Measurements from ENCODE around the gene KRT15.

The KRT15 gene

DNA sequence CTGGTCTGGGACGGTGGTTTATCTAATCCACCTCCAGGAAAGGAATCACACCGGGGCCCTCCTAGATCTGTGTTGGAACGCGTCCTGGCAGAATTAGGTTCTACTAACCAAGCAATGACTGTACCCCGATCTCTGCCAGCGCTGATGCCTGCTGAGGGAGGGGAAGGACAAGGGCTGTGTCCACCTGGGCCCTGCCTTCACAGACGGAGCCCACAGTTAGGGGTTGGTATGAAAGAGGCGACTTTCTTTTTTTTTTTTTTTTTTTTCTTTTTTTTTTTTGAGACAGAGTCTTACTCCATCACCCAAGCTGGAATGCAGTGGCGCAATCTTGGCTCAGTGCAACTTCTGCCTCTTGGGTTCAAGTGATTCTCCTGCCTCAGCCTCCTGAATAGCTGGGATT is 19.3 kb upstream of the KRT15 start:
- DNase-seq: no peak
- peaks cover 2% of the 10 kb centered on the region for H3K9me3 ChIP-seq (ENCODE audit: severe bottlenecking)
- no peaks in the 10 kb centered on the region for H3K36me3 ChIP-seq
- no peak overlapping the region for H3K4me3 ChIP-seq (ENCODE audit: low read depth, low read length)
- TF ChIP-seq, protein P1, sequence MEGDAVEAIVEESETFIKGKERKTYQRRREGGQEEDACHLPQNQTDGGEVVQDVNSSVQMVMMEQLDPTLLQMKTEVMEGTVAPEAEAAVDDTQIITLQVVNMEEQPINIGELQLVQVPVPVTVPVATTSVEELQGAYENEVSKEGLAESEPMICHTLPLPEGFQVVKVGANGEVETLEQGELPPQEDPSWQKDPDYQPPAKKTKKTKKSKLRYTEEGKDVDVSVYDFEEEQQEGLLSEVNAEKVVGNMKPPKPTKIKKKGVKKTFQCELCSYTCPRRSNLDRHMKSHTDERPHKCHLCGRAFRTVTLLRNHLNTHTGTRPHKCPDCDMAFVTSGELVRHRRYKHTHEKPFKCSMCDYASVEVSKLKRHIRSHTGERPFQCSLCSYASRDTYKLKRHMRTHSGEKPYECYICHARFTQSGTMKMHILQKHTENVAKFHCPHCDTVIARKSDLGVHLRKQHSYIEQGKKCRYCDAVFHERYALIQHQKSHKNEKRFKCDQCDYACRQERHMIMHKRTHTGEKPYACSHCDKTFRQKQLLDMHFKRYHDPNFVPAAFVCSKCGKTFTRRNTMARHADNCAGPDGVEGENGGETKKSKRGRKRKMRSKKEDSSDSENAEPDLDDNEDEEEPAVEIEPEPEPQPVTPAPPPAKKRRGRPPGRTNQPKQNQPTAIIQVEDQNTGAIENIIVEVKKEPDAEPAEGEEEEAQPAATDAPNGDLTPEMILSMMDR (IDR thresholded peaks at IDR 0.05; ENCODE audit: low read depth, low read length): no peak
- no peak overlapping the region for H3K27ac ChIP-seq
- no peaks in the 10 kb centered on the region for H3K27me3 ChIP-seq (ENCODE audit: insufficient read depth, low read depth, severe bottlenecking)

DNA sequence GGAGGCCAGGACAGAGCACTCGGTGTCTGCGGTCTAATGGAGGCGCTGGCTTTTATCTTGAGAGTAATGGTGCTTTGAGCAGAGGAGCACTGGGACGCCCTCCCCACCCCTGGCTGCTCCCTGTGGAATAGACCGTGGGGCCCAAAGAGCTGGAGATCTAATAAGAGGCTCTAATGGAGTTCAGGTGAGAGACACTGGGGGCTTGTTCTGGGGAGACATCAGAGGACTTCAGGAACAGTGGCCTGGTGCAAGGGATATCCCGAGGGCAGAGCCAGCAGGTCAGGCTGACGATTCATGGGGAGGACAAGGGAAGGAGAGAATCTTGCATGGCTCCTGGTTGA is 18.9 kb upstream of the KRT15 start:
- H3K36me3 ChIP-seq: no peaks in the 10 kb centered on the region
- TF ChIP-seq, protein P1 (IDR thresholded peaks at IDR 0.05; ENCODE audit: low read depth, low read length): no peak
- H3K9me3 ChIP-seq (ENCODE audit: severe bottlenecking): peaks cover 2% of the 10 kb centered on the region
- no peaks in the 10 kb centered on the region for H3K27me3 ChIP-seq (ENCODE audit: insufficient read depth, low read depth, severe bottlenecking)
- H3K4me3 ChIP-seq (ENCODE audit: low read depth, low read length): no peak overlapping the region
- H3K27ac ChIP-seq: no peak overlapping the region
- no peak for DNase-seq

DNA sequence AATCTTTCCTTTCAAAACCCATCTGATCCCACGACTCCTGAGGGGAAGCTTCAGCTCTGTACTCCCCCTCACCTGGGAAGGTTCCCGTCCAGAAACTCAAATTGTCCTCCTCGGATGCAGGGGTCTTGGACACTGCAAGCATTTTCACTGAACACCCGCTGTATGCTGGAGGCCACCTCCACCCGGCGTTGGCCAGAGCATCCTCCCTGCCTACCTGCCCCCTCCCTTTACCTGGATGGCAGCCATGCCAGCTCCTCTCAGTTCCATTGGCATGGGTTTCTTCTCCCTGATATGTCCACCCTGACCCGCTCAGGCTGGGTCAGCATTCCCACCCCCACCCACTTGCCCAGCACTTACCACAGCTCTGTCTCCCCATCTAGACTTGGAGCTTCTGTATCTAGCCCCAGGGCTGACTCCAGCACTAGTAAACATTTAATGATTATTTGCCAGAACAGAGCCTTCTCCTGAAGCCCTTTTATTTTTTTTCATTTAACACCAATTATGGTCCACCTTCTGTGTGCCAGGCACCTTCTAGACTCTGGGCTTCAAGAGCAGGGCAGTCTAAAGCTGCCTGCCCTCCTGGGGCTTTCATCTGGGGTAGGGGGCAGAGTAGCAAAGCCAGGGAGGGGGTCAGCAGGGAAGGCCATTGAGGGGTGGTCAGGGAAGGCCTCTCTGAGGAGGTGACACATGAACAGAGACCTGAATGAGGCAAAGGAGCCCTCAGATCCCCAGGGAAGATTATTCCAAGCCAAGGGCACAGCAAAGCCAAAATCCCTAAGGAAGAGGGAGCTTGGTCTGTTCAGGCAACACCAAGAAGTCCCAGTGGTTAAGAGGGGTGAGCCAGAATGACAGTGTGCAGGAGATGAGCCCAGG is 18.3 kb upstream of the KRT15 start:
- DNase-seq: no peak
- Histone ChIP-seq H3K9me3 (ENCODE audit: severe bottlenecking) (peaks cover 2% of the 10 kb centered on the region), H3K4me3 (ENCODE audit: low read depth, low read length) (no peak overlapping the region), H3K27ac (no peak overlapping the region), H3K27me3 (ENCODE audit: insufficient read depth, low read depth, severe bottlenecking) (no peaks in the 10 kb centered on the region), H3K36me3 (no peaks in the 10 kb centered on the region)
- TF ChIP-seq, protein P1 (IDR thresholded peaks at IDR 0.05; ENCODE audit: low read depth, low read length): no peak

DNA sequence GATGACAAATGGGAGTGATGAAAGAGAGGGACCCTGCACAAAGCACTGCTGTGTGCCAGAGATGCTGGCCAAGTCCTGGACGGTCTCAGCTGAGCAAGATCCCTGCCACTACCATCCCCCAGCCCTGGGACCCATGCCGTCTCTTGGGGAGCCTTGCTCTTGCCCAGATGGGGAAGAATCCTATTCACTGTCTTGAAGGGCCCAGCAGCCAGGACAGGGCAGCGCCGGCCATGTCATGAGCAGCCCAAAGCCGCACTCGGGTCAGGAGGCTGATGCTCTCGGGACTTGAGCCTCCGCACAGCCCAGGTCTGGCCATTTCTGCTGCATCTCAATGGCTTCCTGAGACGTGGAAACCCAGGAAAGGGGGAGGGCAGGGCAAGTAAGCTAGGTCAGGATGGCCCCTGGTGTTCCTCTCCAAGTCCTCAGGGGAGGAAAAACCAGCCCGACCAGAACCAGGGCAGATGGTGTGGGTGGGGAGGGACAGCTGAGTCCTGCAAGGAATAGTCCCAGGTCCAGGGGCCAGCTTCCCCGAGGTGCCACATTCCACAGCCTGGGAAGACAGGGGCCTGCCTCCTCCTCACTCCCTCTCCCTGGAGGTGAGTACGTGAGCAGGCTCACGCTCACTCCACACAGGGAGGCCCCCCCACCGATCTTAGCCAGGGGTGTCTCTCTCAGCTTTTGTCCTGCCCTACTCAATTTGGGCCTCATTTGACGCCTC is 17.2 kb upstream of the KRT15 start:
- no peak for DNase-seq
- Histone ChIP-seq H3K27ac (no peak overlapping the region), H3K27me3 (ENCODE audit: insufficient read depth, low read depth, severe bottlenecking) (no peaks in the 10 kb centered on the region), H3K9me3 (ENCODE audit: severe bottlenecking) (no peaks in the 10 kb centered on the region), H3K36me3 (no peaks in the 10 kb centered on the region), H3K4me3 (ENCODE audit: low read depth, low read length) (no peak overlapping the region)
- TF ChIP-seq, protein P1 (IDR thresholded peaks at IDR 0.05; ENCODE audit: low read depth, low read length): no peak

DNA sequence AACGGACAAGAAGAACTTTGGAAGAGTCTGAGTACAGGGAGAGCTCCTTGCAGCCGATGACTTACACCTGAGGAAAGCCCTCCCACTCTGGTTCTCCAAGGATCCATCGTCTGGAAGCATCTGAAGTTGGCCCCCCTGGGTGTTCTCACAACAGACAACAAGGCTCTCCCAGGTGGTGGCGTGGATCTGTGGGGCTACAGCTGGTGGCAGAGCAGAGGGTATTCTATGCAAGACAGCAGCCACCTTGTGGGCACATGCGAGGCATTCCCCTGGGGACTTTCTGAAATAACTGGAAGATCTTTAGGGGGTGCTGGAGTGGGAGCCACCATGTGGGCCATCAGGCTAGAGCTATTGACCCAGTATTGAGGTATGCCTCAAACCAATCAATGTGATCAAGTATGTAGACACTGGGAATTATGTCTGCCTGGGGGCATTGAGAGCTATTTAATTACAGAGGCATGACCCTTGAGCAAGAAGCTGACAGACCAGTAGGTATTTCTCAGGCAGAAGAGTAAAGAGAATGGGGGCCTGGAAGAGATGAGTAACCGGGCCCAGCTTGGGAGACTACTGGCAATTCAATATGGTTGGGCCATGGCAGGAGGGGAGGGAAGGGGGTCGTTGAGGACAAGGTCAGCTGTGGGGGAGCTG is 16.3 kb upstream of the KRT15 start:
- TF ChIP-seq, protein P1 (IDR thresholded peaks at IDR 0.05; ENCODE audit: low read depth, low read length): peak; percentile 12; the same call in 1 of the 2 replicates
- no peak overlapping the region for H3K27ac ChIP-seq

More for the DNA sequence above, 16.3 kb upstream of the KRT15 start:
- Histone ChIP-seq H3K36me3 (no peaks in the 10 kb centered on the region), H3K9me3 (ENCODE audit: severe bottlenecking) (no peaks in the 10 kb centered on the region), H3K27me3 (ENCODE audit: insufficient read depth, low read depth, severe bottlenecking) (no peaks in the 10 kb centered on the region), H3K4me3 (ENCODE audit: low read depth, low read length) (no peak overlapping the region)
- DNase-seq: no peak
